HepG2 (cell line): ENCODE measurements around the gene SRC. TPM values are rescaled to one million over a fixed set of nuclear protein-coding genes. Genes with fewer than 3 reads are reported as not detected.
A peak's percentile ranks its signal among the peaks of the same experiment; 100 is the strongest.

Experiments used
- ATAC-seq: fragments of 200-7000 bp; cut with Tn5 transposase; 3 replicates; pipeline ENCODE4 v1.9.1; 2020; ENCODE audit warnings: mild to moderate bottlenecking, moderate library complexity
- BruUV-seq: library from RNA; stranded (reverse); fragments of 400-500 nt; replicated peaks from 2 replicates; lab custom pipeline; 2021; lab: Mats Ljungman, UMichigan
- CTCF ChIA-PET: fragments of 300-600 bp; formaldehyde crosslinking; extraction: SDS; loops from one replicate; lab custom pipeline; 2021; ENCODE audit warnings: low total read pairs, inconsistent platforms, low intra/inter-chr PET ratio; lab: Yijun Ruan, JAX
- POLR2A ChIA-PET: fragments of 350-600 bp; sonication (Branson Sonifier 250); formaldehyde crosslinking; loops from one replicate; lab custom pipeline; 2020; ENCODE audit warnings: antibody characterized with exemption, inconsistent platforms; lab: Yijun Ruan, JAX
- DNase-seq: peaks from one replicate; pipeline ENCODE4 v3.0.0-alpha.2; 2015; ENCODE audit warnings: low spot score
- FAIRE-seq: peaks from 3 replicates; lab custom pipeline; 2011; peaks lifted over from hg19 to GRCh38; lab: Jason Lieb, UNC
- H2AFZ ChIP-seq: one replicate; pipeline ENCODE4 v1.6.1; 2011; ENCODE audit warnings: low read length, inconsistent platforms
- H3K27ac ChIP-seq: fragments of 300-600 bp; 3 replicates; pipeline ENCODE4 v1.8.0; 2011; ENCODE audit warnings: mixed run types, mild to moderate bottlenecking, mixed read lengths, low read length, inconsistent platforms; ENCODE audit not compliant: insufficient read depth; ENCODE audit errors: extremely low read length
- H3K27me3 ChIP-seq, 2 experiments: fragments of 200-600 bp in 1 of 2; 2 replicates in 1 of 2; 3 replicates in 1 of 2; pipeline versions ENCODE4 v1.6.0 to v1.8.0; 2011; ENCODE audit warnings: low read length in 2 of 2, mild to moderate bottlenecking in 2 of 2, moderate library complexity in 2 of 2, inconsistent platforms in 1 of 2; ENCODE audit not compliant: insufficient read depth in 2 of 2, control insufficient read depth in 1 of 2
- H3K36me3 ChIP-seq, 2 experiments: fragments of 200-600 bp in 1 of 2; replicated peaks in 1 of 2; 2 replicates in 1 of 2; 3 replicates in 1 of 2; pipeline versions ENCODE4 v1.5.1 to v1.8.0; 2011; ENCODE audit warnings: low read length in 2 of 2, inconsistent platforms in 1 of 2; ENCODE audit not compliant: insufficient read depth in 2 of 2, control insufficient read depth in 1 of 2
- H3K4me1 ChIP-seq: 2 replicates; pipeline ENCODE4 v1.5.1; 2012; ENCODE audit warnings: low read length, inconsistent platforms; ENCODE audit not compliant: insufficient read depth
- H3K4me2 ChIP-seq: 2 replicates; pipeline ENCODE4 v1.6.0; 2011; ENCODE audit warnings: low read depth, low read length, inconsistent platforms
- H3K4me3 ChIP-seq, 3 experiments: fragments of 200-600 bp in 1 of 3; sonication (generic), shearing (Covaris generic) in 1 of 3; replicated peaks in 1 of 3; 2 replicates each; pipeline ENCODE4 v1.5.1; 2011 to 2016; ENCODE audit warnings: low read length in 3 of 3, inconsistent platforms in 2 of 3, low read depth in 2 of 3, mild to moderate bottlenecking in 2 of 3, control low read depth in 1 of 3, mixed read lengths in 1 of 3; ENCODE audit not compliant: insufficient read depth in 1 of 3
- H3K79me2 ChIP-seq: one replicate; pipeline ENCODE4 v1.6.1; 2011; ENCODE audit warnings: low read length, inconsistent platforms; ENCODE audit not compliant: insufficient read depth
- H3K9ac ChIP-seq: 2 replicates; pipeline ENCODE4 v1.6.0; 2011; ENCODE audit warnings: mild to moderate bottlenecking, low read depth, low read length, inconsistent platforms; ENCODE audit not compliant: insufficient read depth
- H3K9me3 ChIP-seq: 2 replicates; pipeline ENCODE4 v1.5.1; 2012; ENCODE audit warnings: mild to moderate bottlenecking, low read length
- H4K20me1 ChIP-seq: 2 replicates; pipeline ENCODE4 v1.6.0; 2011; ENCODE audit warnings: inconsistent platforms, mild to moderate bottlenecking, low read length, moderate library complexity; ENCODE audit not compliant: insufficient read depth
- ATF1 ChIP-seq: IDR thresholded peaks from 2 replicates; pipeline ENCODE4 v1.6.1; 2016; ENCODE audit warnings: mild to moderate bottlenecking, control low read depth
- POLR2G ChIP-seq: fragments of 200-400 bp; formaldehyde crosslinking; IDR thresholded peaks from 2 replicates; pipeline ENCODE4 v1.6.1; 2018; ENCODE audit warnings: mild to moderate bottlenecking, low read depth, low read length, moderate library complexity
- ZNF160 ChIP-seq: sonication (generic); formaldehyde crosslinking; IDR thresholded peaks from 2 replicates; pipeline ENCODE4 v1.8.0; 2022; ENCODE audit warnings: mild to moderate bottlenecking, inconsistent platforms, missing genetic modification reagents
- ZNF292 ChIP-seq: sonication (generic); formaldehyde crosslinking; IDR thresholded peaks from 2 replicates; pipeline ENCODE4 v1.8.1; 2022; ENCODE audit warnings: mild to moderate bottlenecking, low read depth, missing genetic modification reagents, borderline replicate concordance
- WGBS: methylation state at CpG from one replicate; pipeline ENCODE4 v1.1.6; 2017; ENCODE audit warnings: low lambda C conversion rate; 5-methylcytosine and 5-hydroxymethylcytosine counted together
- in situ Hi-C: cut with HindIII; loops from 2 replicates; pipeline ENCODE4 v1.10.0; 2017; ENCODE audit warnings: low pct_unique_long_range_greater_than_20kb; ENCODE audit not compliant: extremely low pct_ligation_motif_present
- intact Hi-C: fragments of 100-400 bp; cut with micrococcal nuclease; formaldehyde crosslinking; loops from one replicate; pipeline ENCODE4 v1.10.0; 2022; ENCODE audit not compliant: unreplicated experiment
- polyA plus RNA-seq, 8 experiments: library from polyadenylated mRNA; depleted of rRNA in 3 of 8; stranded (reverse) in 7 of 8; unstranded in 1 of 8; fragments of >200 nt; fragmentation: Illumina TruSeq in 4 of 8; extraction: Trizol in 4 of 8; gene quantifications; 2 replicates each; pipeline versions ENCODE4 v1.2.1 to v1.2.3, GENCODE V29; 2011 to 2016; ENCODE audit warnings: low read depth in 4 of 8, missing spikeins in 1 of 8, mixed read lengths in 1 of 8; ENCODE audit not compliant: insufficient read depth in 1 of 8
- total RNA-seq, 5 experiments: library from RNA; depleted of rRNA; stranded (reverse); fragments of >200 nt; fragmentation: Illumina TruSeq; extraction: Trizol; gene quantifications; 2 replicates each; pipeline ENCODE4 v1.2.3, GENCODE V29; 2016; ENCODE audit warnings: low read depth in 1 of 5
- TF ChIP-seq, protein P1 (sequence below): sonication (generic); formaldehyde crosslinking; IDR thresholded peaks from 2 replicates; pipeline ENCODE4 v1.4.0; 2020; ENCODE audit warnings: mild to moderate bottlenecking, low read depth, missing genetic modification reagents

The SRC gene
- total and polyA plus RNA-seq, 2 of the 13 experiments (the other 11 are each of a cell fraction or from before 2014, with no cell fraction given), result 54.7 to 192 TPM

GRCh38 chr20:37317994-37318640 lies 27.8 kb upstream of the SRC start:
- no peaks in the 10 kb centered on the region for H3K27me3 ChIP-seq
- no peak for DNase-seq
- no peaks in the 10 kb centered on the region for H3K9me3 ChIP-seq
- peaks cover 18 to 34% of the 10 kb centered on the region in 2 experiments for H3K36me3 ChIP-seq
- H3K4me2 ChIP-seq, result no peak overlapping the region
- no peak overlapping the region for H3K9ac ChIP-seq
- no peak for FAIRE-seq
- H3K4me3 ChIP-seq, result no peak overlapping the region
- TF ChIP-seq, protein P1, sequence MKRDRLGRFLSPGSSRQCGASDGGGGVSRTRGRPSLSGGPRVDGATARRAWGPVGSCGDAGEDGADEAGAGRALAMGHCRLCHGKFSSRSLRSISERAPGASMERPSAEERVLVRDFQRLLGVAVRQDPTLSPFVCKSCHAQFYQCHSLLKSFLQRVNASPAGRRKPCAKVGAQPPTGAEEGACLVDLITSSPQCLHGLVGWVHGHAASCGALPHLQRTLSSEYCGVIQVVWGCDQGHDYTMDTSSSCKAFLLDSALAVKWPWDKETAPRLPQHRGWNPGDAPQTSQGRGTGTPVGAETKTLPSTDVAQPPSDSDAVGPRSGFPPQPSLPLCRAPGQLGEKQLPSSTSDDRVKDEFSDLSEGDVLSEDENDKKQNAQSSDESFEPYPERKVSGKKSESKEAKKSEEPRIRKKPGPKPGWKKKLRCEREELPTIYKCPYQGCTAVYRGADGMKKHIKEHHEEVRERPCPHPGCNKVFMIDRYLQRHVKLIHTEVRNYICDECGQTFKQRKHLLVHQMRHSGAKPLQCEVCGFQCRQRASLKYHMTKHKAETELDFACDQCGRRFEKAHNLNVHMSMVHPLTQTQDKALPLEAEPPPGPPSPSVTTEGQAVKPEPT (CRISPR knock-in tag), result no peak
- no peak for TF ChIP-seq ZNF292 (CRISPR knock-in tag)
- no peak for TF ChIP-seq ATF1 (CRISPR knock-in tag)
- TF ChIP-seq POLR2G, result peak; percentile 42; the same call in 1 of the 2 replicates
- TF ChIP-seq ZNF160 (CRISPR knock-in tag), result no peak
- H4K20me1 ChIP-seq, result no peaks in the 10 kb centered on the region; the same call in 1 of the 2 replicates
- BruUV-seq, result no TSS peak
- no peaks in the 10 kb centered on the region for H3K79me2 ChIP-seq
- ATAC-seq, result no peak
- intact Hi-C loops, result no loop called here
- CTCF ChIA-PET, result no interaction called here
- no peaks in the 10 kb centered on the region for H3K4me1 ChIP-seq
- POLR2A ChIA-PET, result interaction anchor here (1.1 to 2.3 kb wide), 2 partner anchors 14 to 29 kb away, joined by 4 to 7 read pairs; partner anchors contain the start of gene MANBAL
- in situ Hi-C loops, result no loop called here
- WGBS, result 96% methylated on average over 9 of the region's 9 CpGs
- H2AFZ ChIP-seq, result no peak overlapping the region
- no peak overlapping the region for H3K27ac ChIP-seq
